Neural cell (in vitro differentiated cells): ENCODE data around the gene COL23A1.

Source experiments
- CTCF ChIP-seq: fragments of 450-650 bp; IDR thresholded peaks from 2 replicates; pipeline ENCODE4 v1.5.1; 2014; ENCODE audit warnings: antibody characterized with exemption, mild to moderate bottlenecking, moderate library complexity; ENCODE audit not compliant: poor library complexity, severe bottlenecking
- EP300 ChIP-seq: fragments of 450-650 bp; conservative IDR thresholded peaks from 2 replicates; pipeline ENCODE4 v1.6.1; 2014; ENCODE audit warnings: antibody characterized with exemption, mild to moderate bottlenecking, moderate library complexity; ENCODE audit not compliant: poor library complexity, severe bottlenecking
- EZH2 ChIP-seq: fragments of 200-600, 300-800 bp; shearing (Covaris generic), sonication (generic); IDR thresholded peaks from 2 replicates; pipeline ENCODE4 v1.6.1; 2014; ENCODE audit warnings: antibody characterized with exemption, low read length, borderline replicate concordance, mild to moderate bottlenecking; ENCODE audit not compliant: insufficient read depth, poor library complexity, severe bottlenecking
- MXI1 ChIP-seq: fragments of 450-650 bp; conservative IDR thresholded peaks from 2 replicates; pipeline ENCODE4 v1.6.1; 2014; ENCODE audit warnings: antibody characterized with exemption, mild to moderate bottlenecking; ENCODE audit not compliant: poor library complexity, severe bottlenecking
- POLR2AphosphoS5 ChIP-seq: IDR thresholded peaks from 2 replicates; pipeline ENCODE4 v1.6.1; 2012
- RAD21 ChIP-seq: fragments of 450-650 bp; conservative IDR thresholded peaks from 2 replicates; pipeline ENCODE4 v1.6.1; 2014; ENCODE audit warnings: antibody characterized with exemption, mild to moderate bottlenecking, moderate library complexity
- TAF1 ChIP-seq: IDR thresholded peaks from 2 replicates; pipeline ENCODE4 v1.6.1; 2012; ENCODE audit warnings: low read depth
- TF ChIP-seq, protein P1 (sequence below): IDR thresholded peaks from 2 replicates; pipeline ENCODE4 v1.6.1; 2012; ENCODE audit warnings: borderline replicate concordance

GRCh38 chr5:178326374-178326715 lies 263.8 kb downstream of the COL23A1 start:
- TF ChIP-seq MXI1 (no peak), CTCF (no peak), RAD21 (no peak), POLR2AphosphoS5 (no peak), EZH2 (no peak), TAF1 (no peak), EP300 (no peak)
- TF ChIP-seq, protein P1, sequence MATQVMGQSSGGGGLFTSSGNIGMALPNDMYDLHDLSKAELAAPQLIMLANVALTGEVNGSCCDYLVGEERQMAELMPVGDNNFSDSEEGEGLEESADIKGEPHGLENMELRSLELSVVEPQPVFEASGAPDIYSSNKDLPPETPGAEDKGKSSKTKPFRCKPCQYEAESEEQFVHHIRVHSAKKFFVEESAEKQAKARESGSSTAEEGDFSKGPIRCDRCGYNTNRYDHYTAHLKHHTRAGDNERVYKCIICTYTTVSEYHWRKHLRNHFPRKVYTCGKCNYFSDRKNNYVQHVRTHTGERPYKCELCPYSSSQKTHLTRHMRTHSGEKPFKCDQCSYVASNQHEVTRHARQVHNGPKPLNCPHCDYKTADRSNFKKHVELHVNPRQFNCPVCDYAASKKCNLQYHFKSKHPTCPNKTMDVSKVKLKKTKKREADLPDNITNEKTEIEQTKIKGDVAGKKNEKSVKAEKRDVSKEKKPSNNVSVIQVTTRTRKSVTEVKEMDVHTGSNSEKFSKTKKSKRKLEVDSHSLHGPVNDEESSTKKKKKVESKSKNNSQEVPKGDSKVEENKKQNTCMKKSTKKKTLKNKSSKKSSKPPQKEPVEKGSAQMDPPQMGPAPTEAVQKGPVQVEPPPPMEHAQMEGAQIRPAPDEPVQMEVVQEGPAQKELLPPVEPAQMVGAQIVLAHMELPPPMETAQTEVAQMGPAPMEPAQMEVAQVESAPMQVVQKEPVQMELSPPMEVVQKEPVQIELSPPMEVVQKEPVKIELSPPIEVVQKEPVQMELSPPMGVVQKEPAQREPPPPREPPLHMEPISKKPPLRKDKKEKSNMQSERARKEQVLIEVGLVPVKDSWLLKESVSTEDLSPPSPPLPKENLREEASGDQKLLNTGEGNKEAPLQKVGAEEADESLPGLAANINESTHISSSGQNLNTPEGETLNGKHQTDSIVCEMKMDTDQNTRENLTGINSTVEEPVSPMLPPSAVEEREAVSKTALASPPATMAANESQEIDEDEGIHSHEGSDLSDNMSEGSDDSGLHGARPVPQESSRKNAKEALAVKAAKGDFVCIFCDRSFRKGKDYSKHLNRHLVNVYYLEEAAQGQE: no peak
